ENCODE data around the gene FRMD4A. TPM values are rescaled to one million over a fixed set of nuclear protein-coding genes. Genes with fewer than 3 reads are reported as not detected.

Gene FRMD4A
- total and polyA plus RNA-seq, 7 donors, result 2.9 to 9.1 (median 6.2) TPM

DNA sequence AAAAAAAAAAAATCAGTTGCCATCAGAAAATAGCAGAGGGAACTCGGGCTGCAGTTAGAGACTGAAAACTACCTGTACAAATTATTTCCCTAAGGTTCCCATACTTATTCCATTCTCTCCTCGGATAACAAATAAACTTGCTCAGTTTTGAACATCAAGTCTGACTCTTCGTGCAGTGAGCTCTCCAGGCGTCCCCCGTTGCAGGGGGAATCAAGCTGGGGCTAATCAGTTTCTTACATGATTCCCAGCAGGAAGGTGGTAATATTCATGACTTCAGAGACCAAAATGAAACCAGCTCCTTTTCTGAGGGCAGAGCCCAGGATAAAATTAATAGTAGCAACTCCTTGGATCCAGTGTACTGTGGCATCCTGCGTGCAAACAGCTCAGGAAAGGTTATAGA is 135.3 kb downstream of the FRMD4A start:
- no peaks in the 10 kb centered on the region for H3K27me3 ChIP-seq (ENCODE audit: insufficient read depth in 3 of 3, low read length in 2 of 3)
- 78 to 90% (median 79%) methylated on average over 6 of the region's 6 CpGs for WGBS, 3 donors
- DNase-seq, result no peak
- no peaks in the 10 kb centered on the region for H3K9me3 ChIP-seq
- no peak for TF ChIP-seq CTCF (IDR thresholded peaks at IDR 0.05)
- no peak overlapping the region for H3K27ac ChIP-seq
- intact Hi-C loops (cut with DNase I), result loop anchor here in 1 of 2 donors (5.0 kb wide), 1 partner anchor 282 kb away; no protein-coding TSS in a partner anchor
- H3K4me1 ChIP-seq, result no peaks in the 10 kb centered on the region
- no peak overlapping the region for H3K4me3 ChIP-seq
- ATAC-seq, result no peak
- H3K36me3 ChIP-seq (ENCODE audit: insufficient read depth in 1 of 2, low read depth in 1 of 2), result no peaks in the 10 kb centered on the region

DNA sequence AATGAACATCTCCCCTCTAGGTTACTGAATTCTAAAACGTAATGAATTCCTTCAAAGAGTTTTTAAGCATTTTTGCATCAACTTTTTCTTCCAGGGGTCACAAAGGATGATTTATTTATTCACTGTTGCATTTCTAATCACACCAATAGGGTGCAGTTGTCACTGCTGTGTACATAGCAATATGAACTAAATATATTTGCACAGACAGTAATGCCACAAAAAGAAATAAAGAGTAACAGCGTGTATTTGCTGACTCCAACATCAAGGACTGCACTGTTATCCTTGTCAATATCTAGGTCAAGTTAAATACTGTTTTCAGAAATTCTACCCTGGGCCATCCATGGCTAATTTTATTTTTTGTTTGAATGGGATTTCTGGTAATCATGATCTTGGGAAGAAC is 138.0 kb downstream of the FRMD4A start:
- ATAC-seq, result no peak
- no peak for DNase-seq
- Histone ChIP-seq H3K27me3 (ENCODE audit: insufficient read depth in 3 of 3, low read length in 2 of 3) (no peaks in the 10 kb centered on the region), H3K27ac (no peak overlapping the region), H3K4me3 (no peak overlapping the region), H3K9me3 (no peaks in the 10 kb centered on the region), H3K36me3 (ENCODE audit: insufficient read depth in 1 of 2, low read depth in 1 of 2) (no peaks in the 10 kb centered on the region), H3K4me1 (no peaks in the 10 kb centered on the region)
- 73 to 75% (median 75%) methylated on average over 2 of the region's 2 CpGs for WGBS, 3 donors
- intact Hi-C loops (cut with DNase I), result no loop called here
- TF ChIP-seq CTCF (IDR thresholded peaks at IDR 0.05), result no peak

GRCh38 chr10:14191871-14192270 is 138.9 kb downstream of the FRMD4A start:
- Histone ChIP-seq H3K9me3 (no peaks in the 10 kb centered on the region), H3K4me3 (no peak overlapping the region), H3K27ac (no peak overlapping the region), H3K4me1 (no peaks in the 10 kb centered on the region), H3K36me3 (ENCODE audit: insufficient read depth in 1 of 2, low read depth in 1 of 2) (no peaks in the 10 kb centered on the region), H3K27me3 (ENCODE audit: insufficient read depth in 3 of 3, low read length in 2 of 3) (no peaks in the 10 kb centered on the region)
- no peak for TF ChIP-seq CTCF (IDR thresholded peaks at IDR 0.05)
- WGBS, 3 donors, result 67 to 79% (median 68%) methylated on average over 1 of the region's 1 CpG
- intact Hi-C loops (cut with DNase I), result no loop called here
- ATAC-seq (no peak), DNase-seq (no peak)

- no peaks in the 10 kb centered on the region for H3K9me3 ChIP-seq
- 78 to 83% (median 78%) methylated on average over 5 of the region's 5 CpGs for WGBS, 3 donors
- H3K27me3 ChIP-seq (ENCODE audit: insufficient read depth in 3 of 3, low read length in 2 of 3), result no peaks in the 10 kb centered on the region
- no peaks in the 10 kb centered on the region for H3K36me3 ChIP-seq (ENCODE audit: insufficient read depth in 1 of 2, low read depth in 1 of 2)
- no peak overlapping the region for H3K4me3 ChIP-seq
- no peak overlapping the region for H3K27ac ChIP-seq
- ATAC-seq, result no peak
- intact Hi-C loops (cut with DNase I), result no loop called here
- TF ChIP-seq CTCF (IDR thresholded peaks at IDR 0.05), result no peak
- H3K4me1 ChIP-seq, result no peaks in the 10 kb centered on the region
- DNase-seq, result no peak
Measured at GRCh38 chr10:14191407-14191806, 139.3 kb downstream of the FRMD4A start.

- Histone ChIP-seq H3K9me3 (no peaks in the 10 kb centered on the region), H3K4me3 (no peak overlapping the region), H3K27me3 (ENCODE audit: insufficient read depth in 3 of 3, low read length in 2 of 3) (no peaks in the 10 kb centered on the region), H3K27ac (no peak overlapping the region), H3K36me3 (ENCODE audit: insufficient read depth in 1 of 2, low read depth in 1 of 2) (no peaks in the 10 kb centered on the region), H3K4me1 (no peaks in the 10 kb centered on the region)
- 75 to 83% (median 77%) methylated on average over 4 of the region's 4 CpGs for WGBS, 3 donors
- DNase-seq, result no peak
- intact Hi-C loops (cut with DNase I), result no loop called here
- no peak for TF ChIP-seq CTCF (IDR thresholded peaks at IDR 0.05)
- no peak for ATAC-seq
Measured at GRCh38 chr10:14190702-14191101, 140.0 kb downstream of the FRMD4A start.

All from psoas muscle (tissue), 8 donors.